ENCODE measurements around the gene ASCL3.
"Not testable (repeated sequence)": the region's sequence is repeated elsewhere in the genome, so short reads cannot be mapped to it uniquely, and the experiment has no call there.

The ASCL3 gene

DNA sequence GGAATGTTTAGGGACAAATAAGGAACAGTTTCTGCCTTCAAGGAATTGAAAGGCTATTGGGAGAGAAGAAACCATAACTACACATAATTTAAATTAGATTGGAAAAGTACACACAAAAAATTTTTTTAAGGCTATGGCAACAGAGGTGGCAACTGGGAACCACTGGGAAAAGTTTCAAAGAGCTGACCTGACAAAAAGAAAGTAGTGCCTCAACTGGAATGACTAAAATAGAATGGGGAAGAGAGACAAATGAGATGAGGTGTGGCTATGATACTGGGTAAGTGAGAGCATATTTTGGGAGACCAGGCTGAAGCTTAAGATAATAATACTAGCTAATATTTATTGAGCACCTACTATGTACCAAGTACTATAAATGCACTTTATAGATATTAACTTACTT is 34.7 kb downstream of the ASCL3 start:
- no peak for DNase-seq

DNA sequence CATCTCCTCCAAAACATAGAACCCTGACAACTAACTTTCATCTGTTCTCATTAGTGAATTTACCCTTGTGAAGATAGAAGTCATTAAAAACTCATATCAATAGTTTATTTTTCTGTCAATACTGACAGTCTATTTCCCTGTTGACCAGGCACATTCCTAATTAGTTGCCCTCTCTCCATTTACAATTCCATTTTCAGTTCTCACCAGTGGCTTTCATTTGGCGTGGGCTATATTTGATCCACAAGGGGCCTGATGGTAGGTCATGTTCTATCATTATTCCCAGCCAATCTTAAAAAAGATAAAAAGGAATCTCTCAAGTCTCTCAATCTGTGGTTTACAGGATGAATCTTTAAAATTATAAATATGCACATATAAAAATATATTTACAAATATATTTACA is 35.7 kb downstream of the ASCL3 start:
- DNase-seq = no peak

GRCh38 chr11:8905528-8906165 is 37.2 kb downstream of the ASCL3 start:
- DNase-seq = no peak

- DNase-seq = no peak
Measured at GRCh38 chr11:8899119-8899753, 43.6 kb downstream of the ASCL3 start.

GRCh38 chr11:8891185-8891584 is 51.6 kb downstream of the ASCL3 start:
- not testable (repeated sequence) for DNase-seq

Measured in activated naive CD4-positive, alpha-beta T cell (primary cell).